SH-SY5Y (cell line): Measurements from ENCODE around the gene ZCCHC24.

Experiments used
- GATA2 ChIP-seq: IDR thresholded peaks from 2 replicates; pipeline ENCODE4 v1.6.1; 2011; ENCODE audit warnings: mild to moderate bottlenecking, low read depth, low read length
- GATA3 ChIP-seq: IDR thresholded peaks from 2 replicates; pipeline ENCODE4 v1.6.1; 2011; ENCODE audit warnings: low read depth, mild to moderate bottlenecking, low read length, moderate library complexity

GRCh38 chr10:79376751-79377556, 68.5 kb downstream of the ZCCHC24 start:
- no peak for TF ChIP-seq GATA3
- no peak for TF ChIP-seq GATA2
